SIG-M5 treated with dmso at 0.1 percent for 504 hours (cell line): ENCODE measurements around the gene ADGRF5.

Experiments used
- DNase-seq: peaks from one replicate; lab custom pipeline; 2025; ENCODE audit not compliant: unreplicated experiment; lab: John Stamatoyannopoulos, UW

The ADGRF5 gene

DNA sequence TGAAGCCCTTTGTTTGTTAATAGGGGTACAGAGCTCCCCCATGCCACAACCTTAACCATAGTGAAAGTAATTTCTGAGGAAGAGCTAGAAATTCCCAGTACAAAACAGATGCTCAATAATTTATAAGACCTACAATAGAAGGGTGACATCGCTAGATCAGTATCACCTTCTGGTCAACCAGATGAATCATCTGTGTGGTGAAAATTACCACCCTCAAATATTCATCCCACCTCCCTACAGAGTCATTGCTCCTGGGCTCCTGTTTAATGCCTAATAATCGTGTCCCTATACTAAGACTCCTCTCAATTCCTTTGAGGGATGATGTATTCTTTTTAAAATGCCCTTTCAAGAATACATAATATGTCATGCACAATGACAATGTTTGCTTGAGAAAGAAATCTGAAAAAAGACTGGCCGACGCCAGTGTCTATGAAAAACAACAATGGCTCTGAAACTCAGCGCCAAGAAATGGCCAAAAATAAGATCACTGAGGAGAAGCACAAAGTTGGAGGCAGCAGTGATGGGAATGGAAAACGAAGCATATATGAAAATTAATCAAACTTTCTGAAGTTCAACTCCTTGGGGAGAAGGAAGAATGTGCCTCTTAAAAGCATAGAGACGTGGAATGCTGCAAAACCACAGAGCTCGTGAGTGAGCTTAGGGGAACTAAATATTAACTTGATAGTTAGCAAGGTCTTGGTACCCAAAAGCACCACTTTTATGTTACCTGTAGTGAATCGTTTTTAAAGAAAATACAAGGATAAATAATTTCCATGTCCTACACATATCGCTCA, 11.0 kb upstream of the ADGRF5 start:
- no peak for DNase-seq

DNA sequence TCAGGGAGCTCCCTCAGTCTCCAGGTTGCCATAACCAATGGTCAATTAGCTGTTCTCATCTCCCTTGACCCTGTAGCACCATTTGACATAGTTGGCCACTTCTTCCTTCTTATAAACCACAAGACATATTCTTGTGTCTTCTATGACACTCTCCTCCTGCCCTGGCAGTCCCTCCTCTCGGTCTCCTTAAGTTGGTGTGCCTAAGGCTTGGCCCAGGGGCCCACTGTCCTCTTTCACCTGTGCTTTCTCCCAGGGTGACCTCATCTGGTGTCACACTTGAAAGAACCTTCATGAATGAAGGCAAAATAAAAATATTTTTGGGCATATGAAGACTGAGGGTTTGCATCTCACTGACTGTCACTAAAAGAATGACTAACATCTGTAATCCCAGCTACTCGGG, 9.7 kb upstream of the ADGRF5 start:
- DNase-seq = no peak

DNA sequence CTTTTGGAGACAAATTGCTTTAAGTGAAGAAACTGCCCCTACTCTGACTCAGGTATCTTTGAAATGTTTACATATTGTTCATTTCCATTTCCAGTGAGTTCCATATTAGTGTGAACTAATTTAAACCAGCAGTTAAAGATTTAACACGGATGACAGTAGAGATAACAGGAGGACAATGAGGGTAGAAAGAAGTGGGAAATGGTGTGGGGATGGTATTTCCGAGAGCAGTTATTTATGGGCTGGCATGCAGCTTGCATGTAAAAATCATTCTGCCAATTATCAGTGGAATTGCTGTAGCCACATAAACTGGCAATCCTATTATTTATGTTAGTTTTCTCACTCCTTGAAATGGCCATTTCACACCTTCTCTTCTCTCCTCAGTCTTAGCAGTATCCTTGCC, 8.6 kb upstream of the ADGRF5 start:
- DNase-seq = no peak

DNA sequence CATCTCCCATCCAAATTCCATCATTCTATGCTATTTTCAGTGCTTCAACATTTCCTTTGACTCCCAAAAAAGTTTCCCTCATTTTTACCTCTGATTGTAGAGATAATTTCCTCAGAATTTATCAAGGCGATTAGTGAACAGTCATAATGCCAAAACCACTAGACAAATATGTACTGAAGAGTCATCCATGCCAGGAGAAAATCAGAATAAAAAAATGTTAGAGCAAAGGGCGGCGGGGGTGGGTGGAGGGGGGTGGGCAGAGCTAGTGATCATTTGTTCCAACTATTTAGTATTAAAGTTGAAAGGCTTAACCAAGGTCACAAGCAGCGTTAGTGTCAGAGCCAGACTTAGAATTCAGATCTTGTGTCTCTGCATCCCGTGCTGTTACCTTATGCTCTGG, 5.3 kb upstream of the ADGRF5 start:
- DNase-seq = no peak

DNA sequence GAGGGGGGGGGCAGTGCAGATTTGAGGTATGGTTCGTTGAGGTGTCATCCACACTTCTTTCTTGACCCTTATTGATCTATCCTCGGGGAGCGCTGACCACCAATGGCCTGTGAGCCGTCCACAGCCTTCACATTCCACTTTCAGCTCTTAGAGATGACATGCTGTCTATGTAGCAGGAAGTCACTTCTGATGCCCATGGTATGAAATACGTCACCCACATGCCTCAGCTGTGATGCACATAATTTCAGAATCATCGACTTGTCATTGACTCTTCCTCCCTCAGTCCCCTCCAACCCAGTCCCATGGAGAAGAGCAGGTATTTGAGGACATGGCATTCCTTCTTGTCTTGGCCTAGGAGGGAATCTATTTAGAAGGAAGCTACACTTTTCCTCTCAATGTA, 4.7 kb upstream of the ADGRF5 start:
- no peak for DNase-seq

DNA sequence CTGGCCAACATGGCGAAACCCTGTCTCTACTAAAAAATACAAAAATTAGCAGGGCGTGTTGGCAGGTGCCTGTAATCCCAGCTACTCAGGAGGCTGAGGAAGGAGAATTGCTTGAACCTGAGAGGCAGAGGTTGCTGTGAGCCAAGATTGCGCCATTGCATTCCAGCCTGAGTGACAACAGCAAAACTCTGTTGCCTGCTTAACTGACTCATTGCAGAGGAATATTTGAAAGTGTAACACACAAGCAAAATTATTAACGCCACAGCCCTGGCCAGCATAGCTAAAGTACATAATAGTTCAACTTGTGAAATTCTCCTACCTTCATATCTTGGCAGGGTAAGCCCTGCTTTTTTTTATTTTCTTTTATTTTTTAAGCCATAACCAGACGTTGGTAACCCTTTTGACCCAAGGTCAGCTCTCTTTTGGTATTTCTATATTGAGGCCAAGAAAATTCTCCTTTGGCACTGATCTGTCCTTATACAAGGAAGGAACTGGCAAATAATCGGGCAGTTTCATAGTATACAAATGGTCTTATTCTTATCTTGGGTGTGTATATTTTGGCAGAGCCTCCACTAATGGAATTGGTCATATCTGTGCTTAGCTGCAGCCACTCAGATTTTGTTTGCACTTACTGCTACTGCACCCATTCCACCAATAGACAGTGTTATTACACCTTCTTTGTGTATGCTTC, 4.0 kb upstream of the ADGRF5 start:
- DNase-seq = no peak

DNA sequence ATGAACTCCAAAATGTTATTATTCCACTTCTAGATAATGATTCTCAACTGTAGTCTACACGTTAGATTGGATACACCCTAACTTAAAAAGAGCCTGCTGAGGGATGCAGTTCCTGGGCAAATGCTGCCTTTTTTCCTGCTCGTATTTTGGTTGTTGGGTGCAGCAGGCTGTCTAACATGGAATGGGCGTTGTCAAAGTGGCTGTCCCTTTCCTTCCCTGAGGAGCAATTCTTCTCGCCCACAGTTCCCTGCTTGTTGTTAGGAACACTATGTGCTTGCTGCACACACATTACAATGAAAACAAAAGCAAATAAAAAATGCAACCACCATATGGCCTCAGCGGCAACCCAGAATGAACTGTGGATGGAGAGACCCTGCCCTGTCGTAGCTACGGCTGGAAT, 1.7 kb upstream of the ADGRF5 start:
- no peak for DNase-seq

DNA sequence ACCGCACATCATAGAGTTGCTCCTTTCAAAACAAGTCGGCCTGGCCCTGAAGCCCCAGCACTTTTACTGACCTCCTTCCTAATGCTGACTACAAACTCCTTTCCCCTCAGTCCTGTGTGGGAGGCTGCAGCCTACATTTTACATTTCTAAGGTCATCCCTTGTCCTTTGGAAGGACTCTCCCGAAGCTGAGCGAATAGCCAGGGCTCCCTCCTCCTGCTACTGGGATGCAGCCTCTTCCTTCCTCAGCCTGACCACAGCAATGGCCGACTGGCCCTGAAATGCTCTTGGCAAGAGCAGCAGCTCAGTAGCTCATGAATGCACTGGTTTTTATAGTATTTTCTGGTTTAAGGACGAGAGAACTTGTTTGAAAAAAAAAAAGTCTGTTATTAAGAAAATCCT, 679 bp downstream of the ADGRF5 start:
- DNase-seq = no peak

DNA sequence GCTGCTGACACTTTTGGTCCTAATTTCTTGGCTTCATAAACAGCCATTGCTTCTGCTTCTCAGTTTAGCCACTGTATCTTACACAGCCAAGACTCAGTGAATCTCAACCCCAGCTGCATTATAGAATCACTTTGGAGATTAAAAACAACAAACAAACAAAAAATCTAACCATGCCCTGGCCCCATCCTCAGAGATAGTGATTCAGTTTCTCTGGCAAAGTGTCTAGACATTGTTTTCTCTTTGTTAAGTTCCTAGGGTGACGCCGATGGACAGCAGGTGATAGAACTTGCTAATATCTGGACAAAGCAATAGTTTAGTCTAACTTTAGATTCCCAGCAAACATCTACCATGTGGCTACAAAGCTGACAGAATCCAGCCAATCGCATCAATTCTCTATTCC, 2.9 kb downstream of the ADGRF5 start:
- no peak for DNase-seq

DNA sequence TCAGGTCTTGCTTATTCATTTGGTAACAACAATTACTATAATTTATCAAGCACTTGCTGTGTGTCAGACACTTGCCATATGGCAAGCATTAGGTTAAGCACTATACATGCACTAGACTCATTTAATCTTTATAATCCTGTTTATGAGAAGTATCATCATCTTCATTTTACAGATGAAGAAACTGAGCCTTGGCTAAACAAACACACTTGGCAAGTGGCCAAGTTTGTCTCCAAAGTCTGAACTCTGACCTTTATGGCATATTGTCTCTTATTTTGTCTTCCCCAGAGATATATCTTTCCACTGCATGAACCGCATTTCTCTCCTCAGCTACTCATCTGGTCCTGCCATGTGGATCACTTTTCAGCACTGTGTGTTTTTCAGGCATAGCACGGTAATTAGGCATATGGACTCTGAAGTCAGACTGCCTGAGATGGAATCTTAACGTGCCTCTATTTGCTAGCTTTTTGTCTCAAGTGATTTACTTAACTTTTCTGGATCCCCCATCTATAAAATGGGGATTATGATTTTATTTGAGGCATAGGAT, 4.7 kb downstream of the ADGRF5 start:
- DNase-seq = no peak

DNA sequence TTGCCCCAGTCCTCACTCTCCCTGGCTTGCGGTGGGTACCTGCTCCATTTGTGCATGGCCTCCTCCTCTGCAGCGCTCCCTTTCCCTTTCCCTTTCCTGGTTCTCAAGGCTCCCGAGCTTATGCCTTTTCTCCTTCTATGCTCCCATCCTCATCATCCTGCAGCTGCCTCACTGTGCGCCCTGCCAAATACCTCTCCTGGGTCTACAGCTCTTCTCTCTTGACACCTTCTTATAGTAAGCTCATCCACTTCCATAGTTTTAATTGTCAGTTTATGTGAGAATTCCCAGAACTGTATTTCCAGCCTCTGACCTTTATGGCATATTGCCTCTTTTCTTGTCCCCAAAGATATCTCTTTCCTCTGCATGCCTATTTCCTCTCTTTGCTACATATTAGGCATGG, 5.9 kb downstream of the ADGRF5 start:
- no peak for DNase-seq

DNA sequence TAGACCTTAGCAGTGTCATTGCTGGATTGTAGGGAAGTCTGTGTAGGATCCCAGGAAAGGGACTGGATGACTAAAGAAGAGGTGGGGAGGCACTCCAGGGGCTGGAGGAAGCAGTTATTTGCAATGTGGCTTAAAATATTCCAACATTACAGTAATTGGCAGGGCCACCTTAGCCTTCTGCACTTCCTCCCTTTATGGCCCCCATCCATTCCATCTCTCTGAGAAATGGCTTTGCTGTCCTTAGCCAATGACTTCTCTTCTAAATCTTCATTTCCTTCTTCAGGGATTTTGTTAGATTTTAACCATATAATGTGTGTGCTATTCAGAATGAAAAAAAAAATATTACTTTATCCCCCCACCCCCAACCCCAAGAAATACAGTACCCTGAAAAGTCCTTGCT, 6.4 kb downstream of the ADGRF5 start:
- DNase-seq = no peak

DNA sequence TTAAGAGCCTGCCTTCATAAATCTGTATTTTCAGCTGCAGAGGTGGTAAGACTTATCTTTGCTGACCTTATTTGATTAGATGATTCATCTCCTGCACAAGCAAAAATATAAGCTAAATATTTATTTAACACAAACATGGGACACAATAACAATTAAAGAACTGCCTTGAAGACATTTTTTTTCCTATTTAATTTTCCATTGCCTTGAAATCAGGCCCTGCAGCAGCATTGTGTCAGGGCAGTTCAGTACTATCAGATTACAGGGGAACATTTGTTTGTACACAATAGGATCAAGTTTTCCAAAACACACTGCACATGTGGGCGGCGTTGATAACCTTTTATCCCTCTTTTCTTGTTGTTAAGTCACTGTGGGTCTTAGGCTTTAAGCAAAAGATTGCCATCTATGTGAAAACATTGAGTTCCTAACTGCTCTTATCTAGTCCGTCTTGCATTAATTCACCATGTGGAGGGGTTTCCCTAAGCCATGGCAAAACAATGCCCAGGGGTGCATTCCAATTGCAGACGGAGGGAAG, 7.4 kb downstream of the ADGRF5 start:
- DNase-seq = no peak

DNA sequence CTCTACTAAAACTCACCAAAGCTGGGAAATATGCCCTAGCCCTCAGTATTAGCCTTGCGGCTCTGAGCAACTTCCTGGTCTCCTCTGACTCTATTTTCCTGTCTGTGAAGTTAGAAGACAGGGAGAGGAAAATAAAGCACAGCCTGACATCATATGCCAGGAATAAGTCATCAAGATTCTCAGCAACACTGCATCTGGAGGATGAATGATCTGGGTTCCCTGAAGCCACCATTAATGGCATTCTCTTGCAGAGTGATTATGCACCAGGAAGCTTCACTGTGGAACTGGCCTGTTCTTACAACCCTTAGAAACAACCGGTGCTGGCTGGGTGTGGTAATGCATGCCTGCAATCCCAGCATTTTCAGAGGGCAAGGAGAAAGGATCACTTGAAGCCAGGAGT, 12.4 kb downstream of the ADGRF5 start:
- no peak for DNase-seq

DNA sequence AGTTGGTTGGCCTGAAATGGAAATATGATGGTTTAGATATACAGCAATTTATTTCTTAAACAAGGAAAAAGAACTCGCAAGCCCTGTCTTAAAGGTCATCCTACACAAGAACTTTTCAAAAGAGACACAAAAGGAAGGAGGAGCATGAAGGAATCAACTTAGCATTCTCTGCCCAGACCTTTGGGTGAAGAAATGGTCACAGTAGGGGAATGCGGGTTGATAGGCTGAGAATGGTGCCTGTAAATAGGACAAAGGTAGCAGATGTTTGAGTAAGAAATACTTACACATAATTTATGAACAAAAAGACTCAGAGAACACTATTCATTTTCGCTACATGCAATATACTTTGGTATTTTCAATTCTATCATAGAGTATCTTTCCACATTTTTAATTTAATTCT, 15.0 kb downstream of the ADGRF5 start:
- DNase-seq = no peak

DNA sequence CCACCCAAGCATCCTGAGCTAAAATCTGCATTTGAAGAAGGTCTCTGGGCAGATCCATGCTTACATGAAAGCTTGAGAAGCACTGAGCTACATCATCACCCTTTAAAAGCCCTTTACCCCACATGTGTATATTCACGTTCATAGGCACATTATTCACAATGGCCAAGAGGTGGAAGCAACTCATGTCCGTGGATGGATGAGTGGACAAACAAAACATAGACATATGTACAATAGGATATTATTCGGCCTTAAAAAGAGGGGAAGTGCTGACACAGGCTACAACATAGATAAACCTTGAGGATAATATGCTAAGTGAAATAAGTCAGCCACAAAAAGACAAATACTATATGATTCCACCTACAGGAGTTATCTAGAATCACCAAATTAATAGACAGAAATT, 17.6 kb downstream of the ADGRF5 start:
- no peak for DNase-seq

DNA sequence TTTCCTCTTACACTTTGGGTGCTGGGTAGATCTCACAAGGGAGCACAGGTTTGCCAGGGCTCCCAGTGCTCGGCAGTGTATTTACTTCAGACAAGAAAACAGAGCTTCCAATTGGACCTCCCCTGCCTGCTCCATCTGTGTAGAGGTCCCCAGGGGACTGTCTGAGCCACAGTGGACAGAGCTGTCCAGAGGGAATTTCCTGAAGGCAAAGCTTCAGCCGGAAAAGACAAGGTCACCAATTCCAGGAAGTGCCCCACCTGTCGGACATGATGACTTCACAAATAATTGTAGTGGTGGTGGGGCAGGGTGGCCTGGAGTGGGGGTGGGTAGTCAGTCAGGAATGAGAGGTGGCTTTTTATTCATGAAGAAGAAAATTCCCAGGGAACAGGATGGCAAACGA, 18.6 kb downstream of the ADGRF5 start:
- no peak for DNase-seq

DNA sequence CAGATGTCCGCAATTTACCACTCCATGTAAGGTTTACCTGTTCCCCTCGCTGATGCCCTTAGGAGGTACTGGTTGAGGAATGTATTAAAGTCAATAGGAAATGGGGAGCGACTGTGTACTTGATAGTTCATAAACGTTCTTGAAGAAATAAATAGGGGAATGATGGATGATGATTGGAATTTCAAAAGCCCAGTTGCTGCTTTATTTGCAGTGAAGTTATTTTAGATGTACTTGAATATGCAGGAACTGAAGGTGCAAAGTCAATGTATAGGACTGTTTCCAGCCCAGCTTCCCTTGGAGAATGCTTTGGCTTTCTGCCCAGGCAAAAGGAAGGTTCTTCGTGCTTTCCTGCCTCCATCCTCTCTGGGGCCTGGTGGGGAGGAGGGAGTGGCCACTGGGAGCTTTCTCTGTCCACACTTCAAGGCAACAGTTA, 19.8 kb downstream of the ADGRF5 start:
- DNase-seq = no peak

DNA sequence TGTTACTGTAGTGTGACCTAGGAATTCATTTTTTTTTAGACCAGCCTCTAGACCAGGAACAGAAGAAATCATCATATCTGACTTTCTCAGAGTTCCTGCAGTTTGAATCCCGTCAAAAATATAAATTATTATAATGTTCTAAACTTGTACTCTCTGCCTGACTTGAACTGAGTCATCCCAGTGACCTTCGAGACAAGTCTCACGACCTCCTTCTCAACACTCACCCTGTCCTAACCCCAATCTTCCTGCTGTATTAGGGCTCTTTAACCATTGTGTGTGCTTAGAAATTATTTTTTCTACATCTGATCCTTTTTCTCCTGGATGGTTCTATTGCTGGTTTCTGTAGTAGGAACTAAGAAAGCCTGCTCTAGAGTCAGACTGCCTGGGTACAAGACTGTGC, 21.5 kb downstream of the ADGRF5 start:
- DNase-seq = no peak

DNA sequence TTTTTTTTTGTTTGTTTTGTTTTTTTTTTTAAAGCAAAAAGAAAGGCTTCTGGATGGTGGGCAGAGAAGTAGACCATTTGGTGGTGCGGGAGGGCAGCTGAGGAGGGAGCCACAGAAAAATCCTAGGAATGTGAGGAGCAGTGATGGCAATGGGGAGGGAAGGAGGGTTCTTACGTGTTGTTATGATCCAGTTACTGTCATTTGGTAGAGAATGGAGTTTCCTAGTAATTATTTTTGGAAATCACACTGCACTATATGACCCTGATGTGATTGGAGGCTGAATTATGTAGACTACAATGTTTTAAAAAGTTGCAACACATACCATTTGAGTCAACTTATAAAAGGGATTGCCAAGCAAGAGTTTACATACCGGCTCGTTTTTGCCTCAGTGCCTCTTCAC, 22.1 kb downstream of the ADGRF5 start:
- no peak for DNase-seq

DNA sequence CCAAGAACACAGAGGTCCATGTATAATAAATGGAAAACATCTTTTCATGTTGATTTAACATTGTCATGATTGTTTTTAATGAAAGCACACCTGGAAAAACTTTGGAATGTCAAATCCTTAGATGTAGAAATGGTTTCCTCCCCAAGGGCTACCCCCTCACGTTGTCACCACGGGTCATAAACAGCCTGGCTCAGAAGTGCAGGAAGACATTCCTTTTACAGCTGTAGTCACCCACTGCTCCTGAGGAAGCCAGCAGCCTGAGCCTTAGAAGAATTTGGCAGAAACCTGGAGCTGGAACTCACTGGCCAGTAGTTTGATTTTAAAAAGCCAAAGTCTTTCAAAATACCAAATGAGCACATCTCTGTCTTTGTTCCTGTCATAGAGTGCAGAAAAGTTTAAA, 23.7 kb downstream of the ADGRF5 start:
- no peak for DNase-seq

DNA sequence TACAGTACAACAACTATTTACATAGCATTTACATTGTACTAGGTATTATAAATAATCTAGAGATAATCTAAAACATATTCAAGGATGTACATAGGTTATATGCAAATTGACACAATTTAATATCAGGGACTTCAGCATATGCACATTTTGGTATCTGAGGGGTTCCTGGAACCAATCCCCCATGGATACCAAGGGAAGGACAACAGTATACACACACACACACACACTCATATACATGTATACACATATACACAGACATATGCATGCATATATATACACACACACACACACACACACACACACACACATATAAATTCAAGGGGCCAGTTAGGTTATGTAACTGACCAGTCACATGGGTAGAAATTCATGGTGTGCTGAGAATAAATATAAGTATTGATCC, 24.9 kb downstream of the ADGRF5 start:
- no peak for DNase-seq
